GM12874 (cell line): ENCODE results near the gene KCNIP1.

Experiments used
- TF ChIP-seq, protein P1 (sequence below): IDR thresholded peaks from 2 replicates; pipeline ENCODE4 v1.5.1; 2011; ENCODE audit warnings: low read depth, mild to moderate bottlenecking, control low read depth, low read length, moderate library complexity; ENCODE audit not compliant: insufficient read depth

KCNIP1 gene

DNA sequence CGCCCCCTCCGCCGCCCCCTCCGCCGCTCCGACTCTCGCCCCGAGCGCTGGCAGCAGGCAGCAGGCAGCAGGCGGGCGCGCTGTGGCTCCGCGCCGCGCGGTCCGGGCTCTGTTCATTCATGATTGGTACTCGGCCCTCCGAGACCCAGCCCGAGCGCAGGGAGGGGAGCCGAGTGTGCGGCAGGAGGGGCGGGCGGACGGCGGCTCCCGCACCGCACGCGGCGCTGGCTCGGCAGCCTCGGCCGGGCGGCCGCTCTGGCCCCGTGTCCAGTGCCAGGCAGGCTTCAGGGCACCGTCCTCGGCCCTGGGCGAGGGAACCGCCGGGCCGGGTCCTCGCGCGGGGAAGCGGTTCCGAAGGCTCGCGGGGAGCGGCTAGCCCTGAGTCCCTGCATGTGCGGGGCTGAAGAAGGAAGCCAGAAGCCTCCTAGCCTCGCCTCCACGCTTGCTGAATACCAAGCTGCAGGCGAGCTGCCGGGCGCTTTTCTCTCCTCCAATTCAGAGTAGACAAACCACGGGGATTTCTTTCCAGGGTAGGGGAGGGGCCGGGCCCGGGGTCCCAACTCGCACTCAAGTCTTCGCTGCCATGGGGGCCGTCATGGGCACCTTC is at the start of gene KCNIP1:
Gene KCNIP1 (plus strand): TSS at position 31 of the 607 bp plus-strand sequence.
- TF ChIP-seq, protein P1, sequence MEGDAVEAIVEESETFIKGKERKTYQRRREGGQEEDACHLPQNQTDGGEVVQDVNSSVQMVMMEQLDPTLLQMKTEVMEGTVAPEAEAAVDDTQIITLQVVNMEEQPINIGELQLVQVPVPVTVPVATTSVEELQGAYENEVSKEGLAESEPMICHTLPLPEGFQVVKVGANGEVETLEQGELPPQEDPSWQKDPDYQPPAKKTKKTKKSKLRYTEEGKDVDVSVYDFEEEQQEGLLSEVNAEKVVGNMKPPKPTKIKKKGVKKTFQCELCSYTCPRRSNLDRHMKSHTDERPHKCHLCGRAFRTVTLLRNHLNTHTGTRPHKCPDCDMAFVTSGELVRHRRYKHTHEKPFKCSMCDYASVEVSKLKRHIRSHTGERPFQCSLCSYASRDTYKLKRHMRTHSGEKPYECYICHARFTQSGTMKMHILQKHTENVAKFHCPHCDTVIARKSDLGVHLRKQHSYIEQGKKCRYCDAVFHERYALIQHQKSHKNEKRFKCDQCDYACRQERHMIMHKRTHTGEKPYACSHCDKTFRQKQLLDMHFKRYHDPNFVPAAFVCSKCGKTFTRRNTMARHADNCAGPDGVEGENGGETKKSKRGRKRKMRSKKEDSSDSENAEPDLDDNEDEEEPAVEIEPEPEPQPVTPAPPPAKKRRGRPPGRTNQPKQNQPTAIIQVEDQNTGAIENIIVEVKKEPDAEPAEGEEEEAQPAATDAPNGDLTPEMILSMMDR = no peak

GRCh38 chr5:170463426-170463825 is 40.4 kb upstream of the KCNIP1 start:
- TF ChIP-seq, protein P1 = no peak

DNA sequence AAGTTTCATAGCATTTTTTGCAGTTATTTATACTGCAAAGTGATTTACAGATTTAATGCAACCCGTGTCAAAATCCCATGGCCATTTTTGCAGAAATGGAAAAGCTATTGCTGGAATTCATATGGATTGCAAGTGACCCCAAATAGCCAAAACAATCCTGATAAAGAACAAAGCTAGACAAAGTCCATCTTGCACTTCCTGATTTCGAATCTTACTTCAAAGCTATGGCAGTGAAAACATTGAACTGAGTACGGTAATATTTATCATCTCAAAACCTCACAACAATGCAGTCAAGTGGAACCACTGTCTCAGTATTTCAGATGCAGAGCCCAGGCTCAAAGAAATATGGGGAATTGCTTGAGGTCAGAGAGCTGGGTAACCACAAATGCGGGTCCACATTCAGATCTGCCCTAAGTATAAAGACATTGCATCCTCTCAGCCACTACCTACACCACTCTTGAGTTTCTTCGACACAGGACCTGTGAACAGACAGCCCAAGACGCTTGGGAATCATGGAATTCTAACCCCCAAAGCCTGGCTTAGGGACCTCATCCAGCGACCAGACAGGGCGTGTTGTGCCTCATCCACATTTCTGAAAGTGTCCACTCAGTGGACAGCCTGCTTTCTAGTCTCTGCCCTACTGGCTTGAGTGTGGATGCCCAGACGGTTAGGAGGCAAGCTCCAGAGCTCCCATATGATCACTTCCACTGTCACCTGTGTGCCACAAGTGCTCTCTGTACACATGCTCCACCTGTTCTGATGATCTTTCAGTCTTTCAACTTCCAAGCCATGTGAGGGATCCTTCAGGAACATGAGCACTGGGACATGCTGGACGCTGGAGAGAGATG is 39.3 kb upstream of the KCNIP1 start:
- TF ChIP-seq, protein P1 = no peak

- TF ChIP-seq, protein P1 = no peak
These were observed 37.3 kb upstream of the KCNIP1 start for GRCh38 chr5:170466553-170466952.

DNA sequence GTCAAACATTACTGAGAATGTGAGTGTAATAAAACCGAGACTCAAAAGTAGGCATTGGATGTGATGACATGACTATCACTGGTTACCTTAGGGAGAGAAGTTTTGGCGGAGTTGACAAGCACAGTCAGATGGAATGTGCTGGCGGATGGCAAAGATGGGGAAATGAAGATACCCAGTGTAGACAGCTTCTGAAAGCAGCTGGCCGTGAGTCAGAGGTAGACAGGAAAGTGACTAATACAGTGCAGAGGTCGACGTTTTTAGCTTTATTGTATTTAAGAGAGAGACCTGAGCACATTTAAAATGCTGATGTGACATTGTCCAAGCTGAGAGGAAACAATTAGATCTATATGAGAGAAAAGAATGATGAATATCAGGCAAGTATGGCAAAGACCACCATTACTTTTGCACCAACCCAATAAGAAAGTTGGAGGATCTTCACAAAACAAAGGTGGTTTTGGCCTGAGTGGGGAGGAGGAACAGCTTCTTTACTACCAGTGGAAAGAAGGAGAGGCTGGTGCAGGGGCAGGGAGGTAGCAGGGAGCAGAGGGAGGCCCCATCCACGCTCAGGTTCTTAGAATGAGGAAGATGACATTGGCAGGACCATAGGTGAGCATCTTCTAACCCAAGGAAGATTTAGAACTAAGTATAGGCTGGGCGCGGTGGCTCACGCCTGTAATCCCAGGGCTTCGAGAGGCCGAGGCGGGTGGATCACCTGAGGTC is 36.7 kb upstream of the KCNIP1 start:
- TF ChIP-seq, protein P1 = no peak

- TF ChIP-seq, protein P1 = no peak
These were observed 35.1 kb upstream of the KCNIP1 start for GRCh38 chr5:170468633-170469285.

DNA sequence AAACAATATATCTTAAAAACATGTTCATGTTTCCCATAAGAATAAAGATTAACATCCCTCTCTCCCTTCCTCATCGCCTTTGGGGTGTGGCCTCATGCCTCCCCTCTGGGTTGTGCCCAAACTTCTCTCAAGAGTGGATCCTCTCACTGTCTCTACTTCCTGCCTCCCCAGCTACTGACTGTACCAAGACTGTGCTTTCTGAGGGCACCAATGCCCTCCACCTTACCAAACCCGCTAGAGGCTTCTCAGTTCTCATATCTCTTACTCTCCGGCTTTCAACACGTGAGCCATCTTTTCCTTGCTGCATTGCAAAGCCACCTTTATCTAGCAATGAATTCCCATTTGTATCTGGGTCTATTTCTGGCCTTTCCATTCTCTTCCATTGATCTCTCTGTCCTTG is 34.4 kb upstream of the KCNIP1 start:
- TF ChIP-seq, protein P1 = no peak
